NCI-H1105 (cell line): ENCODE results near the gene LANCL2.
"Not testable (repeated sequence)": the region's sequence is repeated elsewhere in the genome, so short reads cannot be mapped to it uniquely, and the experiment has no call there.

Source experiments
- DNase-seq: peaks from one replicate; lab custom pipeline; 2025; lab: John Stamatoyannopoulos, UW

Gene LANCL2

GRCh38 chr7:55365205-55365674 lies at the start of gene LANCL2:
LANCL2 (plus strand) TSS chr7:55365337; CDS start chr7:55366026, 689 bp downstream.
- peak; percentile 61 for DNase-seq

DNA sequence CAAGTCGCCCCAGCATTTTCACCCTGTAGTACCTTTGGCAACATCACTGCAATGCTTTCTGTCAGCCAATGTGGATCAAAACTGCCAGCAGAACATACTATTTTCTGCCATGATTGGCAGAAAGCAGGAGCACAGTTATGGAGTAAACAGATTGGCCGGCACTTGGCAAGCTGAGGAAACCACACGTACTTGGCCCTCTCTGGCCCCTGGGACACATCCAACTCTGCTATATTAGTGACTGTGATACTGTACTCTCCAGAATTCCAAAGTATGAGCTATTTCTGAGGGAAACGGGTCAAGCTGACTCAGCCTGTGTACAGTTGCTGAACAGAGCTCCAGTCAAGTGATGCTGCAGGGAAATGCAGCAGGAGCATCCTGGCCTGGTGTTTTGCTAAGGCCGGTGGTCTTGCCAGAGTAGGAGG lies 39.8 kb upstream of the LANCL2 start:
- DNase-seq = no peak

DNA sequence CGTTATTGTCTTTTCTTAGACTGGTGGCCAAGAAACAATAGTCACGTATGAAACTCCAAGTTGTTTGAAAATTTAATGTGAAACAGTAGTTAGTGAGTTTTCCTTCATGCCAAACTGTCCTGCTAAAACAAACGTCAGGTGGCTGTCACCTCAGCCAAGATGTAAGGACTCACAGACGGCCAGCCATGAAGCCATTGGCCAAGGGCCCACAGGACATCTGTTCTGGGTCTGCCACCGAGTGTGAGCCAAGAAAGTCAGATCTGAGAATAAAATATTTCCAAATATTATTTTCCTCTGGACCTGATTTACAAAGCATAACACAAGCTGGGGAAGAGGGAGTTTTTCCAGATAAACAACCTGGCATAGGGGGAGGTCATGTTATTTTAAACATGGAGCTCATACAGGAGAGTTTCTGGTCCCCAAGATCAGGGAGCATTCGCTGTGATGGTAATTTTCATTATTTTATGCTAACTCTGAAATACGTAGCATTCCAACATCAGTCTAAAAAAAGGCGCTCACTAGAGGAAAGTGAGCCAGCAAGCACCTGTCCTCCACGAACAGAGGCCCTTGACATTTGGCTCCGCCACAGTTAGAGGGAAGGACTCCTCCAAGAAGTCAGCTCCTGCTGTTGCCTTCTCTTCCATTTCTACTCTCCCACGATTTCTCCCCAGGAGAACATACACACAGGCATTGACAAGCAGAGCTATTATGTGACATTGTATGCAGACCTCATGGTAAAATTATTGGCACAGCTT lies 38.9 kb upstream of the LANCL2 start:
- no peak for DNase-seq

DNA sequence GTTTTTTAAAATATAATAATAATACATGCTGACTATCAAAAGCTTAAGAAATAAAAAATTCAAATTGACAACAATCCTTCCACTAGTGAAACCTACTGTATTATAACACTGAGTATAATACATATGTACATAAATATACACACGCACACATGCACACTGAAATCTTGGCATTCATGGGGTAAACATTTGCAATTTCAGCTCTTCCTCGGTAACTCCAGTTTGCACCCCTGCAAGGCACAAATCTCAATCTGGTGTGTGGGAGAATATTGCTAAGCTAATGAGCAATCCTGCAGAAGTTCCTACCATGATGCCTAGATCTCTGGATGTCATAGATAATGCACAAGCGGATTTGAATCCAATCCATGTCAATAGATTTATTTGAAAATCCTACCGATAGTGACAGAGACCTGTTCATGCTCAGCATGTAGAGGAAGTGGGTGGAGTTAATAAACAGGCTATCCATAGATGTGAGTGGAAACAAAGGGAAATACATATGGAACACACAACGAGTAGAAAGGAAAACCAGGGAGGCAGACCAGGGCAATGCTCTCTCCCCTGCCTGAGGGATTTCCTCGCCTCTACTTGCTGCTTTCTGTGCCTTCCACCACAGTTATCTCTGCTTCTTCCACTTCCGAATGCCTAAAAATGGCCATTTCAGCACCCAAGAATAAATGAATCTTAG lies 38.1 kb upstream of the LANCL2 start:
- DNase-seq = no peak

DNA sequence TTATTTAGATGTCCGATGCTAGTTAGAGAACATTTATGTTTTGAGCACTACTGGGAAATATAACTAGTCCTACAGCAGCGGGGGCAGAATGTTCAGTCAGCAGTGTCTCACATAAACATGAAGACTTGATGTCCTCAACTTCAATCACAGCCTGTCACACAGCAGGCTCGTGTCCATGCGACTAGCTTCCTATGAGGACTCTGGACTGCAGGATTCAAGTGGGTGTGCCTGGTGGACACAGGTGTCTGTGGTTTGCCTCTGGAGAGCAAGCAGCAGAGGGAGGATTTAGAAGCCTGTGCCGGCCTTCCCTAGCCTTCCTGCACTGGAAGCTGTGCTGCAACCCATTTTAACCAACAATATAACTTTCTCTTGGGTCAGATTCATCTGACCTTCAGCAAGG lies 30.0 kb upstream of the LANCL2 start:
- DNase-seq = no peak

- DNase-seq = no peak
Observed at GRCh38 chr7:55335786-55336185, 29.4 kb upstream of the LANCL2 start.

DNA sequence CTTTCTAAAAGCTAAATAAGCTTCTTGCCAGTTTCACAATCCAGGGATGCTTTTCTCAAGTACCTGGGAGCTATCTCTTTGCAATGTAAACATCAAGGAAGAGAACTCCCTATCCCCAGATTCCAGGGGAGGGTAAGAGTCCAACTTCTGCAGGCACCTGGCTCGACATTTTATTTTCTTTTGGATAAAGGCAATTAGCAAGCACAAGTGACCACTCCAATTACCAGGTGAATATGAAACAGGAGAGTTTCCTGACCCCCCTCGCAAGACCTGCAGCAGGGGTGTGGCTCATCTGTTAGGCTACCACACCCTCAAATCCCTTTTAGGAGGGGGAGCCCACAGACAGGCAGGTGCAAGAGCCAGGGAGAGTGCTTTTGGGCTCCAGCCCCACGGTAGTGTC lies 28.6 kb upstream of the LANCL2 start:
- DNase-seq = no peak

DNA sequence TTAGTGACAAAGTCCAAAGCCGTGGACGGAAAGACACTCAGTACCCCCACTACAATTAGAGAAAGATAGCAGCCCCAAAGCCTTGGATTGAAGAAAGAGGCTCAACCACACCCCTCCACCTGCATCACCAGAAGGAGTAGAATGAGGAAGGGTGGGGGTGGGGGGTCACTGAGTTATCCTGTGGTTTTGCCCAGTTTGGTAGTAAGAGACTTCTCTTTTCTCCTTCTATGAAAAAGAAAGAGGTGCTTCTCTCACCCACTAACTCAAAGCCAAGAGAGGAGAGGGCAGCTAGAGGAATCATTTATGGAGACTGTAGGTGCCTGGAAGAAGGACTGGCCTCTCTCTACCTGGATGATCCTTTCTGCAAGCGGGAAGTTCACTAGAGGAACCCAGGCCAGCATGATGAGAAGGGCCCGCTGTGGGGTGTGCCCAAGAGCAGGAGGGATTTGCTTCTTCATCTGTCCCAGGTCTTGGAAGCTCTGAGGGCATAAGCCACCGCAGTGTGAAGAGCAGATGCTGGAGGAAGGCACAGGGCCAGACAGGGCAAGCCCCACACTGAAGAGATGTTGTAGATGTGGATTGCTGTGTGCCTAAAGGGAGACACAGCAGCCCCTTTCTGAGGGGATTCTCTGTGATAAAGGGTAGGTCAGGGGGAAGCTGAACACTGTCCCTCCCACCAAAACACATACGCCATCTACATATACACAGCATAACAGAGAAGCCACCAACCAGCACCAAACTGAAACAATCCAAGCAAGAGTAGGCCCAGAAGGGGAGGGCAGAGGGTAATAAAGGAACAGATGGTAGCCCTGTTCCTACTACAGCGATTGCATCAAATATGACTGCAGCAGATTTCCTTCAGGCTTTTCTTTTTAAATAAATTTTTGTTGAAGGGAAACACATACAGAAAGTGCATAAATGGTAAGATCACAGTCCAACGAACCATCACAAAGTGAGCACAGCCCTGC lies 25.8 kb upstream of the LANCL2 start:
- no peak for DNase-seq

- no peak for DNase-seq
Observed at GRCh38 chr7:55342216-55342871, 22.8 kb upstream of the LANCL2 start.

- no peak for DNase-seq
Observed at GRCh38 chr7:55343002-55343781, 21.9 kb upstream of the LANCL2 start.

DNA sequence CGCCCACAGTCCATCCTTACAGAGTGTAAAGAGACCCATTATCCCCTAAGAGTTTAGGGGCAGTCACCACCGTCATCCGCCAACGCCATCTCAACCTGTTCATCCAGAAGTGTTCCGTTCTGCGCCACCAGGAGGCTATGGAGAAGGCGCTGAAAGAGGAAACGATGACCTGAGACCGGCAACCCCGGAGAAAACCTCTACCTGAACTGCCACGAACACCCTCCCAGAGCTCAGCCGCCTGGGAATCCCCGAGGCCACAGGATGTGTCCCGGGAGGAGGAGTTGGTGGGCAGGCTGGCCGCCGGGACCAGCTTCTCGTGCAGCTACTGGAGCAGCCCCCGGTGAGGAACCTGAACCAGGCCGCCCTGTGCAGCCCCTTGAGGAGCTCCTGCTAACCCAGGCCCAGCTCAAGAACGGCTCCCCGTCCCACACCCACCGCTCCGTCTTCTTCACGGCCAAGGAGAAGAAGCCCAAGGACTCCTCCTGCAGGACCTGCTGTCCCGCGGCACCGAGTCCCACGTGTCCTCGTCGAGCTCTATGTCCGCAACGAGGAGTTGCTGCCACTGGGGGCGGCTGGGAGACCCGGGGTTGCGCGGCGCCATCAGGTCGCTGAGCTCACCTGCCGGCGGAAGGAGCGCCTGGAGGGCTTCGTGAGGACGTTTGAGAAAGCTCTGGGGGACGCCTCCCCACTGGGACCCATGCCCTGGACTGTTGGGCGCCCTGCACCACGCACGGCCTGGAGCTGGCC lies 21.1 kb upstream of the LANCL2 start:
- no peak for DNase-seq

DNA sequence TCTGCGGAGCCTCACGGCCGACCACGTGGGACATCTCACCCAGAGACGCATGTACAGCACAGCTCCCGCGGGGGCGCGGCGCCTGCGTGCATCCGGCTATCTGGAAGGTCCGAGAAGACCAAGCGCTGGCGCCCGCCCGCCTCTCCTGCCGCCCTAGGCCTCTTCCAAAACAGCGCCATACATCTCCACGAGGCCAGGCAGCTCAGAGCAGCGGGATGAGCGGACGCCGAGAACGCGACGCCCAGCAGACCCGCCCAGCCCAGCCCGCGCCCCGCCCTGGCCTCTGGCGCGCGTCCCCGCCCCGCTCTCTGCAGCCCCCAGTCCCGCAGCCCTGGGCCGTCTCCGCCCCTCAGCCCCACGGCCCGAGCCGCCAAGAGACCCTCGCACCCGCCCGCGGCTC lies 20.3 kb upstream of the LANCL2 start:
- DNase-seq = no peak

DNA sequence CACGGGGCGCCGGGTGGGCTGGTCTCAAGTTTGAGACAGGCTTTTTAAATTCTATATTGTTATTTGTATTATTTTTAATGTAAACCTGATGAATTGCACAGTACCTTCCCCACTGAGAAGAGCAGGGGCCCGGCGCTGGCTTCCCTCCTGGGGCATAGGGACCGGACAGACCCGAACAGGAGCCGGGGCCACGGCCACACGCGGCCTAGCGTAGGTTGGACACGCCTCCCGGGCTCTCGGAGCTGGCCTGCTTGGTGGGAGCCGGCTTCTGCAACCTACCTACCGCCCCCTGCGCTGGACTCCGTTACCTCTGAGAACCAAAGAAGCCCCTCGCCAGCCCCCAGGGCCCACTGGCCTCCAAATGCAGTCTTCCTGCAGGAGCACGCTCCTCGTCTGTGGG lies 19.8 kb upstream of the LANCL2 start:
- DNase-seq = no peak

DNA sequence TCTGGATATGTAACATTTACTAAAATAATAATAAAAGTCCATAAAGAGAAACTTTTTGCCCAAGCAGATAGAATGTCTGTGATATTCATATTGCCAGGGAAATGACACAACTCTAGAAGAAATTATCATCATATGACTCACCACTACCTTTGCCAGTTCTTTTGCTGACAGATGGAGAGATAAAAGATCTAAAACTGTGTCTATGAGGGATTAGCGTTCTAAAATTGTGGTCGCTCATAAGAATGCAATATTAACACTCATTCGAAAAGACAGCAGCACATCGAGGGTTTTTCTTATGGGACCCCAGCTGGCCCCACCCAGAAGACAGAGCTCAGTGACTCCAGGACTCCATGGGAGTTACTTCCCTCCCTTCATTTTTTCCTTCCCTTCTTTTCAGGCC lies 16.6 kb upstream of the LANCL2 start:
- DNase-seq = no peak

DNA sequence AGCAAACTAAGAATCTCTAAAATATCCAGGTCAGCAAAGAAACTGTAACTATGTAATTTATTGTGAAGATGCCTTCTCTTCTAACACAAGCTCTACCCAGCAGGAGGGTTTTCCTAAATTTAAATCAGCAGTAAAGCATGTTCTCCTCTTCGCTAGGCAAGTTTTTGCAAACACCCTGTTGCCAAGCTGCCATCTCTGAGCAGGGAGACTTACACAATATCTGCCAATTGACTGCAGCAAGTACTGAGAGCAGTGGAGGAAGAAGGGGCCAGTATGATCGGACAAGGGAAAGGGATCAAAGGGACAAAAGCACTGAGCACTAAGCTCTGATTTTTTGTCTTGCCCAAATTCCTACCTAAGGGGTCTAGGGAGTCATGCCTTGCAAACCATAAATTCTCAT lies 16.0 kb upstream of the LANCL2 start:
- DNase-seq = no peak

DNA sequence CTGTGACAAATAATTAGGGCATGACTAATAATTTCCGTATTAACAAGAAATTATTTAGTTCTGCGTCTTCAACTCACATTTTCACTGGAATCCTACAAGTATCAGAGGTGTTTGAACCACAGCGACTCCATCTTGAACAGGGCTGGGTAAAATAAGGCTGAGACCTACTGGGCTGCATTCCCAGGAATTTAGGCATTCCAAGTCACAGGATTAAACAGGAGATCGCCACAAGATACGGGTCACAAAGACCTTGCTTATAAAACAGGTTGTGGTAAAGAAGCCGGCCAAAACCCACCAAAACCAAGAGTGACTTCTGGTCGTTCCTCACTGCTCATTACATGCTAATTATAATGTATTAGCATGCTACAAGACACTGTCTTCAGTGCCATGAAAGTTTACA lies 14.9 kb upstream of the LANCL2 start:
- DNase-seq = no peak

DNA sequence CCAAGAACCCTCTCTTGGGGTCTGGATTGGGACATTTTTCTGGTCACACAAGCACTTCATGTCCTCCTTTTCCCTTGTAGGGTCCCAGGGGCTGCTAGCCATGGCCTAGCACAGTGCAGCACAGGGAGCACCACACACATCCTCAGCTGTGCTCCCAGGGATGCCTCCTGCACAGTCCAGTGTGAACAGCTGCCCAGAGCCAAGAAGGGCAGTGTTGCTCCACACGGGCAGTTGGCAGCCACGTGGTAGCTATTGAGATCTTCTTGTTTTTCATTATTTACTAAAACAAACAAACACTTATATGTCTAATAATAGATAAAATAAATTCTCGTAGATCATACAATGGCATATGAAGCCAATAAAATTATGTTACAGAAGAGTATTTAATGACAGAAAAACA lies 13.9 kb upstream of the LANCL2 start:
- DNase-seq = no peak

DNA sequence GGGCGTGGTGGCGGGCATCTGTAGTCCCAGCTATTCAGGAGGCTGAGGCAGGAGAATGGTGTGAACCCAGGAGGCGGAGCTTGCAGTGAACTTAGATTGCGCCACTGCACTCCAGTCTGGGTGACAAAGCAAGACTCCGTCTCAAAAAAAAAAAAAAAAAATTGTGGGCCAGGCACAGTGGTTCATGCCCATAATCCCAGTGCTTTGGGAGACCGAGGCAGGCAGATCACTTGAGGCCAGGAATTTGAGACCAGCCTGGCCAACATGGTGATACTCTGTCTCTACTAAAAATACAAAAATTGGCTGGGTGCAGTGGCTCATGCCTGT lies 12.2 kb upstream of the LANCL2 start:
- not testable (repeated sequence) for DNase-seq

DNA sequence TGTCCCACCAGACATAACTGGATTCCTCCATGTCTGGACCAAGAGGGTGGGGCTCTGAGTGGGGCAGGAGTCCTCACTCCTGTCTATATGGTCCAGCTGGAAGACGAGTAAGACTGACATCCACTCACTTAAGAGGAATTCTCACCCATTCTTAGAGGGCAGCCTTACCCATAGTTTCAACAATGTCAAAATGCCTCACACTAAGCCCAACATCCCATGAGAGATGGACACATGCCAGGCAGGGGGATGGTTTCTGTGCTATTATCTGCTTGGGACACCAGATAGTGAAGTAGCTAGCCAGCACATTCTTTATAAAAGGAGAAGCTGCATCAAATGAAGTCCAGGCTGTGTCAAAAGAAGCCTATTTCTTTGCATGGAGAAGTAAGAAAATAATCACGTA lies 4.7 kb upstream of the LANCL2 start:
- no peak for DNase-seq

DNA sequence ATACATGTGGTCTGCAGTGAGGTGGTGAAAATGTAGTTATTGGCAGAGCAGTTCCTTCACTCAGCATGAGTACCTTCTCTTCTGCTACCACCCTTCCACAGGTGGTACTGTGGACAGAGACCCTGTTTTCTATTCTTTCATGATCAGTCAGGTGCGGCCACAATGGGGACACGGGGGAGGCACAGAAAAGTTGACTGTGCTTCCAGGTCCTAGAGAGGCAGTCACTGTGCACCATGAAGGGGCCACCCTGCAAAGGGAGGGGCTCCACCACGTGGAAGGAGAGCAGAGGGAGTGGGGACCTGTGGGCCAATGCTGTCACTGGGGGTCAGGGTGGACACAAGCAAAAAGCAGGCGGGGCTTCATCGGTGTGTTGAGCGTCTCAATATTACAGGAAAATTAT lies 3.6 kb upstream of the LANCL2 start:
- no peak for DNase-seq

- DNase-seq = no peak
Observed at GRCh38 chr7:55362927-55363326, 2.2 kb upstream of the LANCL2 start.
